Coronary artery (tissue), 2 donors: Measurements from ENCODE around the gene SH3BP2.

ENCODE experiments used
- DNase-seq: peaks from one replicate; pipeline ENCODE4 v3.0.0-alpha.2; 2017; ENCODE audit warnings: low spot score
- H3K27ac ChIP-seq, 2 donors: fragments of 200-600 bp; sonication (generic); one replicate each; pipeline ENCODE4 v1.5.1; 2016 to 2019
- H3K4me3 ChIP-seq: fragments of 200-600 bp; sonication (generic); 2 replicates; pipeline ENCODE4 v1.5.1; 2016; ENCODE audit warnings: mild to moderate bottlenecking, moderate library complexity
- TF ChIP-seq, protein P1 (sequence below): fragments of 200-600 bp; sonication (generic); IDR thresholded peaks from one replicate; pipeline ENCODE4 v1.5.1; 2019; ENCODE audit warnings: antibody characterized with exemption

The SH3BP2 gene

DNA sequence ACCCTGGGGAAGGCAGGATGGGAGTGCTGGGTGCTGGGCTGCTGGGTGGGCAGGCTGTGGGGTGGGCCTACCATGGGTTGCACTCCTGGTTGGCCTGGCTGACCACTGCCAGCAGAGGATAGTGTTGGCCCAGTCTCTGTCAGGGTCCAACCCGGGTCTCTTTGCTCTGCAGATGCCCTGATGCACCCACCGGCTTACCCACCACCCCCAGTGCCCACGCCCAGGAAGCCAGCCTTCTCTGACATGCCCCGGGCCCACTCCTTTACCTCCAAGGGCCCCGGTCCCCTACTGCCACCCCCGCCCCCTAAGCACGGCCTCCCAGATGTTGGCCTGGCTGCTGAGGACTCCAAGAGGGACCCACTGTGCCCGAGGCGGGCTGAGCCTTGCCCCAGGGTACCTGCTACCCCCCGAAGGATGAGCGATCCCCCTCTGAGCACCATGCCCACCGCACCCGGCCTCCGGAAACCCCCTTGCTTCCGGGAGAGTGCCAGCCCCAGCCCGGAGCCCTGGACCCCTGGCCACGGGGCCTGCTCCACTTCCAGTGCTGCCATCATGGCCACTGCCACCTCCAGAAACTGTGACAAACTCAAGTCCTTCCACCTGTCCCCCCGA lies 36.5 kb downstream of the SH3BP2 start:
- DNase-seq = no peak

GRCh38 chr4:2829933-2830451 lies 37.1 kb downstream of the SH3BP2 start:
- peak; percentile 63 for DNase-seq
- Histone ChIP-seq H3K27ac (no peak overlapping the region), H3K4me3 (no peak overlapping the region)
- TF ChIP-seq, protein P1, sequence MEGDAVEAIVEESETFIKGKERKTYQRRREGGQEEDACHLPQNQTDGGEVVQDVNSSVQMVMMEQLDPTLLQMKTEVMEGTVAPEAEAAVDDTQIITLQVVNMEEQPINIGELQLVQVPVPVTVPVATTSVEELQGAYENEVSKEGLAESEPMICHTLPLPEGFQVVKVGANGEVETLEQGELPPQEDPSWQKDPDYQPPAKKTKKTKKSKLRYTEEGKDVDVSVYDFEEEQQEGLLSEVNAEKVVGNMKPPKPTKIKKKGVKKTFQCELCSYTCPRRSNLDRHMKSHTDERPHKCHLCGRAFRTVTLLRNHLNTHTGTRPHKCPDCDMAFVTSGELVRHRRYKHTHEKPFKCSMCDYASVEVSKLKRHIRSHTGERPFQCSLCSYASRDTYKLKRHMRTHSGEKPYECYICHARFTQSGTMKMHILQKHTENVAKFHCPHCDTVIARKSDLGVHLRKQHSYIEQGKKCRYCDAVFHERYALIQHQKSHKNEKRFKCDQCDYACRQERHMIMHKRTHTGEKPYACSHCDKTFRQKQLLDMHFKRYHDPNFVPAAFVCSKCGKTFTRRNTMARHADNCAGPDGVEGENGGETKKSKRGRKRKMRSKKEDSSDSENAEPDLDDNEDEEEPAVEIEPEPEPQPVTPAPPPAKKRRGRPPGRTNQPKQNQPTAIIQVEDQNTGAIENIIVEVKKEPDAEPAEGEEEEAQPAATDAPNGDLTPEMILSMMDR = no peak

More for the DNA sequence above, 36.5 kb downstream of the SH3BP2 start:
- Histone ChIP-seq H3K27ac (no peak overlapping the region), H3K4me3 (no peak overlapping the region)
- TF ChIP-seq, protein P1 = no peak

DNA sequence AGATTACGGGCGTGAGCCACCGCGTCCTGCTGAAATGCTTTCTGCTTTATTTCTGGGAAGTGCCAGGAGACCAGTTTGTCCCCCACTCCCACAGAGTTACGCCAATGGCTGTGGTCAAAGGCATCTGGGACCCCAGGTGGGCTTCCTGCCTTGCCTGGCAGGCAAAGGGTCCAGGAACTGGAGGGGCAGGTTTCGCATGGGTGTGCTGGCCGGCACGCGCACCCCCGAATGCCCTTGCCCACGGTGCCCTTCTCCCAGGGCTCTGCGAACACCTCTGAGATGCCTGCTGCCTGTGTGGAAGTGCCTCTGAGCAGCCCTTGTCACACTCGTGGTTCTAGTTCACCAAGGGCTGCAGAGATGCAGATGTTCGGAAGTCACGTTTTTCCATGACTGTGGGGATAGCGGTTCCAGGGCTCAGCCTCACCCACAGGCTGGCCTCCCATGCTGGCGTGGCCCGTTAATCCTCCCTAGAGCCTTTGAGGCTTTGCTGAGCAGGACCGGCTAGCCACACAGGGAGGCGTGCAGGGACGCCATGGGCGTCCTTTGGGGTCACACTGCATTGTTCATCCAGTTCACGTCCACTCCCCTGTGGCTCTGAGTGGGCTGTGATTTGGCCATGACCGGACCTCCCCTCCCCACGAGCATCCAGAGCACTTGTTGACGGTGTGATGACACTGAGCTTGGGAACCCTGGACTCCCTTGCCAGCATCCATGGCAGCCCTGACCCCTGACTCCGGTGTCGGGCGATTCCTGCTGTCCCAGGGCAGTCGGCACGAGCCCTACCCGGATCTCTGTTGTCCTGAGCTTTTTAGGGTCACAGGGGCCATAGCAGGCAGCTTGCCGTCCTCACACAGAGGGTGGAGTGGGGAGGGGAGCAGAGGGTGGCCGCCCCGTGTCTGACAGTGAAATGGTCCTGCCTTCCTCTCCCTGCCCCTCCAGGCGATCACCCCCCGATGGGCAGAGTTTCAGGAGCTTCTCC lies 38.0 kb downstream of the SH3BP2 start:
- no peak overlapping the region for H3K27ac ChIP-seq
- peak; percentile 65 for DNase-seq
- no peak overlapping the region for H3K4me3 ChIP-seq
- TF ChIP-seq, protein P1 = no peak

DNA sequence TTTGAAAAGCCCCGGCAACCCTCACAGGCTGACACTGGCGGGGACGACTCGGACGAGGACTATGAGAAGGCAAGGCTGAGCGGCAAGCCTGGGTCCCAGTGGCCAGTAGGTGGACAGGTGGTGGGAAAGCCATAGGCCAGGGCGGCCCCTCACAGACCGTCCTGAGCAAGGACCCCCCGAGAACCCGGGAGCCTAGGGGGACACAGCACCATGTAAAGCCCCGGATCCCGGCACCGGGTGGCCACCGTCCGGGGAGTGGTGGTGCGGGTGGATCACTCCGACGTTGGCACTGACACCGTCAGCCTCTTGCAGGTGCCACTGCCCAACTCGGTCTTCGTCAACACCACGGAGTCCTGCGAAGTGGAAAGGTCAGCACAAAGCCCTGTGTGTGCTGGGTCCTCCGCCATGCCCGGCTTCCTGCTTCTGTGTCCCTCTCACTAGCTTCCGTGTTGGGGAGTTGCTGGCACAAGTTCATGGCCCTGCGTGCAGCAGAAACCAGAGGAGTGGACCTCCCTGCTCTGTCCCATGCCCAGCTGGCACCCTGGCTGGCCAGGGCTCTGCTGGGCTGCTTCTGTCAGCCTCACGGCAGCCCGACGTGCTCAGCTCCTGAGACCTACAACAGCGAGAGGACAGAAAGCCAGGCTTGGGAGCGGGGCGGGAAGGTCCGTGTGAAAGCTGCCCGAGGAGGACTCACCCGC lies 38.9 kb downstream of the SH3BP2 start:
- Histone ChIP-seq H3K27ac (no peak overlapping the region), H3K4me3 (no peak overlapping the region)
- TF ChIP-seq, protein P1 = no peak
- DNase-seq = no peak

DNA sequence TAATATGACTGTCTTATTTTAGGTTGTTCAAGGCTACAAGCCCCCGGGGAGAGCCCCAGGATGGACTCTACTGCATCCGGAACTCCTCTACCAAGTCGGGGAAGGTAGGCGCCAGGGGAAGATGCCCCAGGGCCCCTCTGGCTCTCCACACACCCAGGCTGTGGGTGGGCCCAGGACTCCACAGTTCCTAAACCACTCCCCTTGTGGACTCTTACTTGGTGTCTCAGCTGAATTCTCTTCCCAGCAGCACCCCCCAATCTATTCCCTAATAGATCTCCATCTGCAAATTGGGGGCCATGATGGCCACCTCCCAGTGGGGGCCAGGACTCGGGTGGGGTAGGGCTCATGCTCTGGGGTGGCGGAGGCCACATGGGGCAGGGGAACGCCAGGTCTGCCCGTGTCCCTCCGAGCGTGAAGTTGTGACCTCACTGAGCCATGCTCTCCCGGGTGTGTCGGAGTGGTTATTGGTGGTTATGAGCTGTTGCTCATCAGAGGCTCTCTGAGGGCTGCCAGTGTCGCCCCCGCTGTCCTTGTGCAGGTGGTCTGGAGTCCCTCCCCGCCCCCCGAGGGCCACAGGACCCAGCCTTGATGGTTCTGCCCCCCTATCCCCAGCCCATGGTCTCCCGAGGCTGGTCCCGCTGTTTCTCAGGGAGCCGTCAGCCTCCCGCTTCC lies 39.6 kb downstream of the SH3BP2 start:
- no peak for DNase-seq
- H3K4me3 ChIP-seq = no peak overlapping the region
- H3K27ac ChIP-seq = no peak overlapping the region

More for the DNA sequence above, 39.6 kb downstream of the SH3BP2 start:
- TF ChIP-seq, protein P1 = no peak
